ENCODE data around the gene SURF4.
A peak's percentile ranks its signal among the peaks of the same experiment; 100 is the strongest.

SURF4 gene

GRCh38 chr9:133405508-133406438, 29.9 kb upstream of the SURF4 start:
- TF ChIP-seq CTCF (IDR thresholded peaks at IDR 0.05; ENCODE audit: low read depth, low read length, missing control alignments): no peak
- no peak overlapping the region for H3K4me3 ChIP-seq (ENCODE audit: low read depth, low read length)
- DNase-seq (ENCODE audit: low read depth): no peak
- in situ Hi-C loops (cut with HindIII; ENCODE audit: low sequenced_read_pairs): no loop called here

- no peak for DNase-seq (ENCODE audit: low read depth)
- TF ChIP-seq CTCF (IDR thresholded peaks at IDR 0.05; ENCODE audit: low read depth, low read length, missing control alignments): no peak
- no peak overlapping the region for H3K4me3 ChIP-seq (ENCODE audit: low read depth, low read length)
- in situ Hi-C loops (cut with HindIII; ENCODE audit: low sequenced_read_pairs): no loop called here
Measured at GRCh38 chr9:133404454-133405002, 28.7 kb upstream of the SURF4 start.

- H3K4me3 ChIP-seq (ENCODE audit: low read depth, low read length): no peak overlapping the region
- no peak for DNase-seq (ENCODE audit: low read depth)
- peak; percentile 53 for TF ChIP-seq CTCF (IDR thresholded peaks at IDR 0.05; ENCODE audit: low read depth, low read length, missing control alignments)
- in situ Hi-C loops (cut with HindIII; ENCODE audit: low sequenced_read_pairs): no loop called here
Measured at GRCh38 chr9:133403766-133404453, 28.1 kb upstream of the SURF4 start.

- no peak for DNase-seq (ENCODE audit: low read depth)
- TF ChIP-seq CTCF (IDR thresholded peaks at IDR 0.05; ENCODE audit: low read depth, low read length, missing control alignments): no peak
- in situ Hi-C loops (cut with HindIII; ENCODE audit: low sequenced_read_pairs): no loop called here
- H3K4me3 ChIP-seq (ENCODE audit: low read depth, low read length): no peak overlapping the region
Measured at GRCh38 chr9:133402689-133403088, 26.8 kb upstream of the SURF4 start.

GRCh38 chr9:133401588-133401987, 25.7 kb upstream of the SURF4 start:
- H3K4me3 ChIP-seq (ENCODE audit: low read depth, low read length): no peak overlapping the region
- no peak for TF ChIP-seq CTCF (IDR thresholded peaks at IDR 0.05; ENCODE audit: low read depth, low read length, missing control alignments)
- in situ Hi-C loops (cut with HindIII; ENCODE audit: low sequenced_read_pairs): no loop called here
- DNase-seq (ENCODE audit: low read depth): no peak

GRCh38 chr9:133400292-133400691, 24.4 kb upstream of the SURF4 start:
- no peak overlapping the region for H3K4me3 ChIP-seq (ENCODE audit: low read depth, low read length)
- no peak for TF ChIP-seq CTCF (IDR thresholded peaks at IDR 0.05; ENCODE audit: low read depth, low read length, missing control alignments)
- no peak for DNase-seq (ENCODE audit: low read depth)
- in situ Hi-C loops (cut with HindIII; ENCODE audit: low sequenced_read_pairs): no loop called here
